ENCODE data around the gene NEMP1. TPM values are rescaled to one million over a fixed set of nuclear protein-coding genes. Genes with fewer than 3 reads are reported as not detected.

NEMP1 gene
- polyA plus RNA-seq, 1 experiment = 6.7 TPM

DNA sequence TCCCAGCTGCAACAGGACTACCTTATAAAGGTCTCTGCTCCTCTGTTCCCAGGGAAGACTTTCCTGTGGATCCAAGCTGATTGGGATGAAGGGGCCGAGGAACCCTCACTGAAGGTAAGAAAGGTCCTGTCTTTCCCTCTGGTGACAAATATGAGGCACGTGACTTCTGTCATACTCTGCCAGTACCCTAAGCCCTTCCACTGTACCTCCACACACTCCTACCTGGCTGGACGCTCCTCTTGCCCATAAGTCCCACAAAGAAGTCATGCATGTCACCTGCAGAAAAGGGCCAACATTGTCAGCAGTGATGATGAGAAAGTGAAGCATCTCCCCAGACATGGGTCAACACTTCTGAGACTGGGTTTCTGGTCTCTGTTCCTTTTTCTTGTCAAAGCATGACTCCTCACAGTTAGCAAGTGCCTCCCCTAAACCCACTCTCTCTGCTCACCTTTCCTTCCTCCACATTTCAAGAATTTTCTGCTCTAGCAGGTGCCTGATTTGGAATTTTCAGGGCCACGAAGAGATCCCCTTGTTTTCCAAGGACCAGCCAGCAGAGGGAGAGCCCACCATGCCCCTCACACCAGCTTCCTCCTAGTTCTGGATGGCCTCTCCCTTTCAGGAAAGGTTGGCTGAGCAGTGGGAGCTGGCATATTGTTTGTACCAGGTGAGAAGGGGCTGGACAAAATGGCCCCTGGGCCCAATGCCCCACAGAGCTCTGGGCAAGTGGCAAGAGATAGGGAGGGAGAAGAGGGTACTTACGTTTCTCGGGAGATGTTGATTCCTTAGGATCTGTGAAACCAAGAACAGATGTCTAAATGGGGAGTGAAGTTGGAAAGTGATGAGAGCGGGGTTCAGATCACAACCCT lies 65.8 kb downstream of the NEMP1 start:
- POLR2A ChIA-PET = no interaction called here
- CTCF ChIA-PET = interaction anchor here (0.6 to 1.2 kb wide), 2 partner anchors 14 to 50 kb away, joined by 3 to 5 read pairs; no protein-coding TSS in a partner anchor
- TF ChIP-seq, protein P1, sequence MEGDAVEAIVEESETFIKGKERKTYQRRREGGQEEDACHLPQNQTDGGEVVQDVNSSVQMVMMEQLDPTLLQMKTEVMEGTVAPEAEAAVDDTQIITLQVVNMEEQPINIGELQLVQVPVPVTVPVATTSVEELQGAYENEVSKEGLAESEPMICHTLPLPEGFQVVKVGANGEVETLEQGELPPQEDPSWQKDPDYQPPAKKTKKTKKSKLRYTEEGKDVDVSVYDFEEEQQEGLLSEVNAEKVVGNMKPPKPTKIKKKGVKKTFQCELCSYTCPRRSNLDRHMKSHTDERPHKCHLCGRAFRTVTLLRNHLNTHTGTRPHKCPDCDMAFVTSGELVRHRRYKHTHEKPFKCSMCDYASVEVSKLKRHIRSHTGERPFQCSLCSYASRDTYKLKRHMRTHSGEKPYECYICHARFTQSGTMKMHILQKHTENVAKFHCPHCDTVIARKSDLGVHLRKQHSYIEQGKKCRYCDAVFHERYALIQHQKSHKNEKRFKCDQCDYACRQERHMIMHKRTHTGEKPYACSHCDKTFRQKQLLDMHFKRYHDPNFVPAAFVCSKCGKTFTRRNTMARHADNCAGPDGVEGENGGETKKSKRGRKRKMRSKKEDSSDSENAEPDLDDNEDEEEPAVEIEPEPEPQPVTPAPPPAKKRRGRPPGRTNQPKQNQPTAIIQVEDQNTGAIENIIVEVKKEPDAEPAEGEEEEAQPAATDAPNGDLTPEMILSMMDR (IDR thresholded peaks at IDR 0.05; ENCODE audit: insufficient read depth, low read depth, low read length) = no peak

DNA sequence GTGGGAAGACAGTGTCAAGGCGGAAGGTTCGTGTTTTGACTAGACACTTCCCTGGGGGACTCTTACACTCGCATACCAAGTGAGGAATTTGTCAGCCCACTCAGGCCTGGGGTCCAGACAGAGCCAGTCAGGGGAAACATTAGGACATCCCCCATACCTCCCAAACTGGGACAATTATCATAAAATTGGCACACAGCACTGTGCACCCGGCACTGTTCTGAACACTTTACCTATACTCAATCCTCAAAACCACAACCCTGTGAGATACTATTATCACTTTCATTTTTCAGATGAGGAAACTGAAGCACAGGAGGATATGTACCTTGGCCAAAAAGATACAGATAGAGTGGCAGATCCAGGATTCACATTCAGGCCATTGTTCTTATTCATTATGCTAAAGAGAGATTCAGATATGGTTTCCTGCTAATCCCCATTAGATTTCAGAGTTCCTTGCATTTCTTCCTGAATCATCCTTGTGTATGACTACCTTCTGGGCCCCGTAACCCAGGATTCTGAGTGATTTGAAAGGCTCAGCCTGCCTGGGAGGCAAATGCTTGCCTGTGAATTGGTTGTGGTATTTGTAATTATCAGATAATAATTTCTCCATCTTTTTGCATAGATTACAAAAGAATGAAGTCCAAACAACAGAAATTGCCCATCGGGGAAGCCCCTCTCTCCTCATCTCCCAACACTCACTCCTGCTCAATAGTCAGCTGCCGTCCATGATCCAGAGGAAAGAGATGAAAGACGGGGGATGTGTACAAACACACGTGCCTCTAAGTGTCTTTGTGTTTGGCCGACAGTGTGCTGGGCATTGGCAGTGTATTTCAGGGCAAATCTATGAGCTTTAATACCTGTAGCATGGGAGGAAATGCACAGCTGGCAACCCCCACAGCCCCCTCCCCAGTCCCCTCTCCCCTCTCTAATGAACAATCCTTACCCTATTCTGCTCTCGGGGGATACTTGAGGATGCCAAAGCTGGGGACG lies 66.9 kb downstream of the NEMP1 start:
- ChIA-PET CTCF (interaction anchor here (0.9 to 11.3 kb wide), 6 partner anchors 9 to 249 kb away, joined by 3 to 148 read pairs (median 3); no protein-coding TSS in a partner anchor), POLR2A (no interaction called here)
- no peaks in the 10 kb centered on the region for H3K36me3 ChIP-seq (ENCODE audit: control insufficient read depth, insufficient read depth, low read length)

More for the DNA sequence above, 65.8 kb downstream of the NEMP1 start:
- no peak for DNase-seq (ENCODE audit: low read depth)
- no peak overlapping the region for H3K4me3 ChIP-seq (ENCODE audit: low read depth, low read length)
- peaks cover 36% of the 10 kb centered on the region for H3K27me3 ChIP-seq (ENCODE audit: control insufficient read depth, insufficient read depth, low read length)
- H3K36me3 ChIP-seq (ENCODE audit: control insufficient read depth, insufficient read depth, low read length) = no peaks in the 10 kb centered on the region

DNA sequence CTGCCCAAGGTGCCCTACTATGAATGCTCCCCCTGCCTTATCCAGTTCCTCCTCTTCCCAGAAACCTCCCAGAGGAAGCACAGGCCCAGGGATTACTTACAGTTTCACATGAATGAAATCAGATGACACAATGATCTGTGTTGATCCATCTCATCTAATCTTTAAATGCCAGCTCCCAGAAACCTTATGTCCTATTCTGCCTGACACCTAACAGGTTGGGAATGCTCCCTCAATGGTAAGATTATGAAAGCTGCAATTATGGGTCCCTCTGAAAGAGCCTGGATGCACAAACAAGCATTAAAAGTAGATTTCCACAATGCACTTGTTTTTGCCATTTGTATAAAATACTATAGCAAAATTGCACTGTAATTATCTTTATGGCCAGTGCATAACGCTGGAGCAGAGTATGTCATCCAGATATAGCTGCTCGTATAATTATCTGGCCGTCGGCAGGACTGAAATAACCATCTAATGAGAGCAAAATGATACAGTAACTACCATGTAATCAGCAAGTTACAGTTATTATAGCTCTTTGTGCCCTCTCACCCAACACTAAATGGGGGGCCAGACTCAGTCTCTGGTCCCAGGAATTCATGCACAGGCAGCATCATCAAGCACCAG lies 67.9 kb downstream of the NEMP1 start:
- POLR2A ChIA-PET = no interaction called here
- no peaks in the 10 kb centered on the region for H3K36me3 ChIP-seq (ENCODE audit: control insufficient read depth, insufficient read depth, low read length)
- DNase-seq (ENCODE audit: low read depth) = no peak
- CTCF ChIA-PET = interaction anchor here (0.9 to 11.3 kb wide), 6 partner anchors 9 to 248 kb away, joined by 3 to 148 read pairs (median 3); no protein-coding TSS in a partner anchor
- peaks cover 29% of the 10 kb centered on the region for H3K27me3 ChIP-seq (ENCODE audit: control insufficient read depth, insufficient read depth, low read length)
- TF ChIP-seq, protein P1 (IDR thresholded peaks at IDR 0.05; ENCODE audit: insufficient read depth, low read depth, low read length) = no peak
- H3K4me3 ChIP-seq (ENCODE audit: low read depth, low read length) = no peak overlapping the region

More for the DNA sequence above, 66.9 kb downstream of the NEMP1 start:
- TF ChIP-seq, protein P1 (IDR thresholded peaks at IDR 0.05; ENCODE audit: insufficient read depth, low read depth, low read length) = no peak
- H3K27me3 ChIP-seq (ENCODE audit: control insufficient read depth, insufficient read depth, low read length) = peaks cover 36% of the 10 kb centered on the region
- DNase-seq (ENCODE audit: low read depth) = no peak
- H3K4me3 ChIP-seq (ENCODE audit: low read depth, low read length) = no peak overlapping the region

DNA sequence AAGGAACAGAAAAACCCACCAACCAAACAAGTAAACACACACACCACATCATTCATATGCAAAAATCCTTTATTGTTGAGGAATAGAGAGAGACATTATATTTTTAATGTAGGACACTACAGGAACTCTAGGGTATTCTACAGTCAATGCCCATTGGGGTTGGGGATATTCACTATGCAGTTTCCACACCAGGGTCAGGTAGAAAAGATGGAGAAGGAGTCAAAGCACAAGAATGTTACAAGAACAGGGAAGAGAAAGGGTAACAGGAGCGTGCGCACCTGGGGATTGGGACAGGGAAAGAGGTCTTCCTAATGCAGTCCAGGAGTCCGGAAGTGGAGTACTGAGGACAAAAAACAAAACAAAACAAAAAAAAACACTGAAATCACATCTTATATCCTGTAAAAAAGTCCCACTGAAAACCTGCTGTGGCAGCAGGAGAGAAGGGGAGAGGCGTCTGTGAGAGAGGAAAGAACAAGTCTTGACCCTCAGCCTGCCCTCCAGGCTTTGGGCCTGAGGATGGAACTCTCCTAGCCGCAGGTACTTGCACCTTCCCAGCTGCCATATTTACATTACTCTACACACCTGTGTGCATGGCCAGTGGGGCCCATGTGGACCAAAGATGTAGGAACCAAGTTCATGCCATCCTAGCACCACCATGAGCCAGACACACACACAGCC lies 68.5 kb downstream of the NEMP1 start:
- TF ChIP-seq, protein P1 (IDR thresholded peaks at IDR 0.05; ENCODE audit: insufficient read depth, low read depth, low read length) = no peak
- CTCF ChIA-PET = interaction anchor here (1.2 to 11.3 kb wide), 7 partner anchors 8 to 247 kb away, joined by 3 to 148 read pairs (median 4); no protein-coding TSS in a partner anchor
- no peak overlapping the region for H3K4me3 ChIP-seq (ENCODE audit: low read depth, low read length)

More for the DNA sequence above, 68.5 kb downstream of the NEMP1 start:
- DNase-seq (ENCODE audit: low read depth) = no peak
- POLR2A ChIA-PET = no interaction called here
- peaks cover 24% of the 10 kb centered on the region for H3K27me3 ChIP-seq (ENCODE audit: control insufficient read depth, insufficient read depth, low read length)
- no peaks in the 10 kb centered on the region for H3K36me3 ChIP-seq (ENCODE audit: control insufficient read depth, insufficient read depth, low read length)
